Heart left ventricle (tissue), 13 donors: ENCODE results near the gene UGT1A1.

Experiments used
- POLR2A ChIP-seq, 2 donors: fragments of 450-650 bp; IDR thresholded peaks; one replicate each; pipeline ENCODE4 v1.6.1; 2017; ENCODE audit warnings: antibody characterized with exemption in 2 of 2, mild to moderate bottlenecking in 2 of 2, moderate library complexity in 2 of 2
- TF ChIP-seq, protein P1 (sequence below), 12 donors: fragments of 200-600 bp; sonication (generic) in 4 of 12; IDR thresholded peaks; one replicate each; pipeline versions ENCODE4 v1.5.0 to v1.8.0; 2018 to 2022; ENCODE audit warnings: antibody characterized with exemption in 12 of 12, mild to moderate bottlenecking in 5 of 12
- donor health status: ischemic (EF 13 %, LVEDD 7.1; RV severe dilation, severe dysfunction).
- donor health status: DM: no; HTN: yes; CAD: no.
- donor health status: DM: no; HTN: no; CAD: no.
- donor health status: ischemic (EF 25% LVEDD 6.9; RV normal size, moderate dysfunction).
- donor health status: ischemic (EF 25% LVEDD 5.7; RV mildly dilated, moderate dysfunction).
- donor health status: ischemic (EF 35%, LVEDD 5.7; RV mildly dilated, moderate dysfunction).
- donor health status: nonischemic (EF 11% LVEDD 7.7; RV severe dilation, severe dysfunction).
- donor health status: DM: yes; HTN: yes; CAD: no.
- donor health status: PGD.
- donor health status: ischemic (EF 29% LVEDD 5.4; RV normal size, mild dysfunction).
- donor health status: nonischemic (EF 23%, LVEDD 6.1; RV moderate dilation, normal function).

DNA sequence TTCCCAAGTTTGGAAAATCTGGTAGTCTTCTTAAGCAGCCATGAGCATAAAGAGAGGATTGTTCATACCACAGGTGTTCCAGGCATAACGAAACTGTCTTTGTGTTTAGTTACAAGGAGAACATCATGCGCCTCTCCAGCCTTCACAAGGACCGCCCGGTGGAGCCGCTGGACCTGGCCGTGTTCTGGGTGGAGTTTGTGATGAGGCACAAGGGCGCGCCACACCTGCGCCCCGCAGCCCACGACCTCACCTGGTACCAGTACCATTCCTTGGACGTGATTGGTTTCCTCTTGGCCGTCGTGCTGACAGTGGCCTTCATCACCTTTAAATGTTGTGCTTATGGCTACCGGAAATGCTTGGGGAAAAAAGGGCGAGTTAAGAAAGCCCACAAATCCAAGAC is 12.1 kb downstream of the UGT1A1 start:
- TF ChIP-seq, protein P1, sequence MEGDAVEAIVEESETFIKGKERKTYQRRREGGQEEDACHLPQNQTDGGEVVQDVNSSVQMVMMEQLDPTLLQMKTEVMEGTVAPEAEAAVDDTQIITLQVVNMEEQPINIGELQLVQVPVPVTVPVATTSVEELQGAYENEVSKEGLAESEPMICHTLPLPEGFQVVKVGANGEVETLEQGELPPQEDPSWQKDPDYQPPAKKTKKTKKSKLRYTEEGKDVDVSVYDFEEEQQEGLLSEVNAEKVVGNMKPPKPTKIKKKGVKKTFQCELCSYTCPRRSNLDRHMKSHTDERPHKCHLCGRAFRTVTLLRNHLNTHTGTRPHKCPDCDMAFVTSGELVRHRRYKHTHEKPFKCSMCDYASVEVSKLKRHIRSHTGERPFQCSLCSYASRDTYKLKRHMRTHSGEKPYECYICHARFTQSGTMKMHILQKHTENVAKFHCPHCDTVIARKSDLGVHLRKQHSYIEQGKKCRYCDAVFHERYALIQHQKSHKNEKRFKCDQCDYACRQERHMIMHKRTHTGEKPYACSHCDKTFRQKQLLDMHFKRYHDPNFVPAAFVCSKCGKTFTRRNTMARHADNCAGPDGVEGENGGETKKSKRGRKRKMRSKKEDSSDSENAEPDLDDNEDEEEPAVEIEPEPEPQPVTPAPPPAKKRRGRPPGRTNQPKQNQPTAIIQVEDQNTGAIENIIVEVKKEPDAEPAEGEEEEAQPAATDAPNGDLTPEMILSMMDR (IDR thresholded peaks at IDR 0.05): no peak
- no peak for TF ChIP-seq POLR2A (IDR thresholded peaks at IDR 0.05)
